Measurements from ENCODE around the gene RPS21.

RPS21 gene

GRCh38 chr20:62386383-62387218 lies at the start of gene RPS21:
TSS of gene RPS21 (plus strand) at chr20:62387103. CDS start at chr20:62387339, 236 bp downstream.
- peak; percentile 90 for DNase-seq

DNA sequence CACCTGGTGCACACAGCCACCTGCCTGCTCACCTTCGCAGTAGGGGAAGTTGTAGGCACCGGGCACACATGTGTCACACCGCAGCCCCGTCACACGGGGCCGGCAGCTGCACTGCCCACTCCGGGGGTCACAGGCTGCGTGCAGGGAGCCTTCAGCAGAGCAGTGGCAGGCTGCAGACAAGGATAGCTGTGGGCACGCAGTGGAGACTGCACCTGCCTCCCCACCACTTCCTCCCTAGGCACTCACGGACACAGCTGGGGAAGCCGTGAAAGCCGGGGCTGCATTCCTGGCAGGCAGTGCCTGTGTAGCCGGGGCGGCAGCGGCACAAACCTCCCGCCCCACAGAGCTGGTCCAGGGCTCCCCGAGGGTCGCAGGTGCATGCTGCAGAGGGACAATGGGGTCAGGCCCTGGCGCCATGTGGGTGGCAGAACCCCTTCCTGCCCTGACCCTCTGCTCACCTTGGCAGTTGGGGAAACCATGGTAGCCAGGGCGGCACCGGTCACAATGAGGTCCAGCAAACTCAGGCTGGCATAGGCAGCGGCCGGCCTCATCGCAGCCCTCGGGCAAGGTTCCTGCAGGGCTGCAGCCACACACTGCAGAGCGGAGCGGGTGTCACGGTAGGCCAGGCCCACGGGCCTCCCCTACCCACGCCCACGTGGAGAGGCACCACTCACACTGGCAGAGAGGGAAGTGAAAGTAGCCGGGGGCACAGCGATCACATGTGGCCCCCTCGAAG lies 49.2 kb upstream of the RPS21 start:
- DNase-seq = no peak

GRCh38 chr20:62338294-62338620 lies 48.6 kb upstream of the RPS21 start:
- DNase-seq = no peak

DNA sequence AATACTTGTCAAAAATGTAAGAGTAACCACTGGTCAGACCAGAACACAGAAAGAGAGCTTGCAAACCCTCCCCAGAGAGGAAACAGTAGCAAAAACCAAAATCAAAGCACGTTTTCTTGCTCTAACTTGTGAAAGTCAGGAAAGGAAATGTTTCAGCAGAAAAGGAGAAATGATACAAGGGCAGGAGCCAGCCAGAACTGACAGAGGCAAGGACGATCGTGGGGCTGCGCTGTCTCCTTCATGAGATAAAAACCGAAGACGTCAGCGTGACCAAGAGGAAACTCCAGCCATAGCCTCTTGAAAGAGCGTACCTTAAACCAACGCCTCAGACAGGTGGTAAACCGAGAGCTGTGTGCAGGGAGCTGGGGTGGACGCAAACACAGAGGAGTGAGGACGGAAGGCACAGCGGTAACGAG lies 47.2 kb upstream of the RPS21 start:
- DNase-seq = no peak

DNA sequence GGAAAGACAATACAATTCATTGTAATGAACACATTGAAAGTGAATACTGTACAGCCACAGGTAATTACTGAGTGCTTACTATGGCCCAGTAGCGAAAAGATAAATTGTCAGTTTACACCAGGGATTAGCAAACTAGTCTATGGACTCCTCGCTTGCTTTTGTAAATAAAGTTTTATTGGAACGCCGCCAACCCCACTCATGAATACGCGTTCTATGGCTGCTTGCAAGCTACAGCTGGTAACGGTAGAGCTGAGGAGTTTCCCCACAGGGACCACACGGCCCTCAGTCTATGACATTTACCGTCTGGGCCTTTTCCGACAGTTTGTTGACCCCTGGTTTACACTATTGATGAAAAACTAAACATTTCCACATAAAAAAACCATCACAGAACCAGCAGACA lies 44.0 kb upstream of the RPS21 start:
- no peak for DNase-seq

DNA sequence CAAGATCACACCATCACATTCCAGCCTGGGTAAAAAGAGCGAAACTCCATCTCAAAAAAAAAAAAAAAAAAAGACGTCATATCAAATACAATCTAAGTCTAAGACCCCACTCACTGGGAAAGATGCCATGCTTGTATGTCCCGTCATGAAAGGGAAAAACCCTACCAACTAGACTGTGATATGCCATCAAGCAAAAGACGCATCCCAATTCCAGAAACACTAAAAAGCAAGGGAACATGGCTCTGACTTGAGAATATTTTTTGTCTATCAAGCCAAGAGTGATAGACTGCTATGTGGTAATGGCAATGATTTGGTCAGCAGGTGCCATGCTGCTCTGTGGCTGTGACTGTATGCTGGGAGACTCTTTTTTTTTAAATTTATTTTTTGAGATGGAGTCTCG lies 42.8 kb upstream of the RPS21 start:
- no peak for DNase-seq

DNA sequence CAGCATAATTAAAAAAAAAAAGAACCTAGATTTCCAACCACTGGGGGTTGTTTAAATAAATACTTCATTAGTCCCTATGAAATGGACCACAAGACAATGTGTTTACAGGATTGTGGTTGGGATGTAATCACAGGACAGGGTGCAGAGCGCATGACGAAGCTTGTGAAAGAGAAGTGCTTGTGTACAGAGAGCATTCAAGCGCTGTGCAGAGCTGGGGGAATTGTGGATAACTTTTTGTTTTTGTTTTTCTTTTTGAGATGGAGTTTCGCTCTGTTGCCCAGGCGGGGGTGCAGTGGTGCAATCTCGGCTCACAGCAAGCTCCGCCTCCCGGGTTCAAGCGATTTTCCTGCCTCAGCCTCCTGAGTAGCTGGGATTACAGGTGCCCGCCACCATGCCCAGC lies 42.1 kb upstream of the RPS21 start:
- no peak for DNase-seq

DNA sequence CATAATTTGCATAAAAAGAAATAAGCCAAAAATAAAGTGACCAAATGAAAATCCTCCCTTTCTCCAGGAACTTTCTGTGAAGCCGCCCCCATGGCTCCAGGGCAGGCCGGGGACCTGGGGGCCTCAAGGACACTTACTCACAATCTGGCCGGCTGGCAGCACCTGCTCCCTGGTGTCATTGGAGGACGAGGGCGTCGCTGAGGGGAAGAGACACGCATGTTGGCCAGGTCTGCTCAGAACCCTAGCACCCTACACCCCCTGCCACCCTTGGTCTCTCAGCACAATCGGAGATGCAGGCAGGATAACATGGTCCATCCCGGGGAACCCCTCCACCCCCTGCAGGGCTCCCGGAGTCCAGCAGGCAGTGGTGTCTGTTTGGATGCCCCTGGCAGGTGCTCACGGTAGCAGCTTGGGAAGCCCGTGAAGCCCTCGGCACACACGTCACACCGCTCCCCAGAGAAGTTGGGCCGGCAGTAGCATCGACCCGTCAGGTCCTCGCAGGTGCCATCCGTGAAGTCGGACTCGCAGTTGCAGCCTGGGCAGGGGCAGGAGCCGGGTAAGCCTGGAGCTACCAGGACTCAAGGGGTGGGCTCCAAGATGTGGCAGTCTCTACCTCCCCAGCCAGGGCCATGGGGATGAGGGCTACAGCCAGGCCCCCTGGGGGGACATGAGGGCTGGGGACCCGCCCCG lies 41.1 kb upstream of the RPS21 start:
- DNase-seq = no peak

DNA sequence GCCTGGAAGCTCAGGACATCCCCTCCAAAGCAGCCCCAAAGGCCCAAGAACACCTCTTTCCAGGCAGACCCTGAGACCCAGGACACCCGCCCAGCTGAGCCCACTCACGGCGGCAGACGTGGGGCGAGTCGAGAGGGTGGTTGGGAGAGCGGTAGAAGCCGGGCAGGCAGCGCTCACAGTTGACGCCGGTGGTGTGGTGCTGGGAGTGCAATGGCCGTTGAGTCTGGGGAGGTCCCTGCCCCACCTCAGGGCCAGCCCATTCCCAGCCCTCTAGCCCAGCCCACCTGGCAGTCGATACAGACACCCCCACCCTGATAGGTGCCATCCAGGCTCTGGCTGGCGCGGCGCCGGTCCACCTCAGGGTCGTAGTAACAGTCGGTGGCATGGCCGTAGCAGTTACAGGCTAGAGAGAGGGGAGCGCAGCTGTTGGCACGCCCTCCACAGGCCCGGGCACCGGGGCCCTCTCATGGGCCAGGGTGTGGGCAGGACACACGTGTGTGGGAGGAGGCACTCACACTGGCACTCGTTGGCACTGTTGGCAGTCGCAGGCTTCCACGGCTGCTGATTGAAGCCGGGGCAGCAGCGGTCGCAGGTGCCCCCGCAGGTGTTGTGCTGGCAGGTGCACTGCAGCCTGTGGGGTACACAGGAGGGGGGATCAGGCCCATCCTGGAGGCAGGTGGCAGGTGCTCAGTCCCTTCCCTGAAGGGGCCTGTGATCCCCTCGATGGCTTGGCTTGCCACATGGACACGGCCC lies 40.3 kb upstream of the RPS21 start:
- no peak for DNase-seq

DNA sequence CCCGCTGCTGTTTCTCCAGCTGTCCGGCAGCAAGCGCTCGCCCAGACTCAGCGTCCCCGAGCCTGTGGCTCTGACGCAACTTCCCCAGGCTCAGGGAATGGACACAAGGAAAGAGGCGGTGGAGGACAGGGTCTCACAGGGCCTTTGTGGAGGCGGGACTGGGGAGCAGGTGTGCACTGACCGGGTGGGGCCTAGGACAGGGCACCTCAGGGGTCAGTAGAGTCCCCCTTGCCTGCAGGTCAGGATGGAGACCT lies 39.8 kb upstream of the RPS21 start:
- no peak for DNase-seq

GRCh38 chr20:62347445-62347844 lies 39.5 kb upstream of the RPS21 start:
- DNase-seq = no peak

- DNase-seq = no peak
Observed at GRCh38 chr20:62348604-62349003, 38.3 kb upstream of the RPS21 start.

DNA sequence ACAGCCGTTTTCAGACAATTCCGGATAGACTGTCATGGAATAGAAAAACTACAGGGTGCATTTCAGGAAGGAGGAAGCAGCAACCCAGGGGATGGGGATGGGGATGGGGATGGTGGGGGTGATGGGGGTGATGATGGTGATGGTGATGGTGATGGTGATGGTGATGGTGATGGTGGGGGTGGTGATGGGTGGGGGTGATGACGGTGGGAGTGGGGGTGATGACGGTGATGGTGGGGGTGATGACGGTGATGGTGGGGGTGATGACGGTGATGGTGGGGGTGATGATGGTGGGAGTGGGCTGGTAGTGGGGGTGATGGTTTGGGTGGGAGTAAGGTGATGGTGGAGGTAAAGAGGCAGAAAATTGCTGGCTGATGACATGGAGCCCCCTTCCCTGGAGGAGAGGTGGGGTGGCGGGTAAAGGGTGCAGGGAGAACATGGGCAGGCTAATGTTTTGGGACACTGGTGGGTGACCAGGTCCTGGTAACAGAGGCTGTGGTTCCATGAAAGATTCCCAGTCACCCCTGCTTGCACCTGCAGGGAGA lies 37.3 kb upstream of the RPS21 start:
- no peak for DNase-seq

DNA sequence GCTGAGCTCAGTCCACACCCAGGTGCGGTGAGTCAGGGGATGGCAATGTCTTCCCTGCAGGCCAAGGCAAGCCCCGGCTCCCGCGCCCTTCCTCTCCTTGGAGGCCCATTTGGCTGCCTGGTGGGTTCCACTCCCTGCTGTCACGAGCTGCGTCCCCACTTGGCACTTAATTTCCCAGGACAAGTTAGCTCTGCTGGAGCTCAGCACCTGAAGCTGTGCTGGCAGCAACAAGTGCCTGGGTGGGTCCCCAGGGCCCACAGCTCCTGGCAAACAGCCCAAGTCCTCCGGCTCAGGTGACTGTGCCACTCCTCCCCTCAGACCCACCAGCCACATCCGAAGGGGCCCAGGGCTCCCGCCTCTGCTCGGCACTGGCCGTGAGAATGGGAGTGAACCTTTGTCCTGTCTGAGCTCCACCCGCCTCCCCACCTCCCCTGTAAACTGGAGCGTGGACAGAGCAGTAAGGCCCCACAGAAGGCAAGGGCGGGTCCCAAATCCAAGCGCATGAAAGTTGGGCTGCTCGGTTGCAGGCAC lies 36.7 kb upstream of the RPS21 start:
- DNase-seq = no peak

DNA sequence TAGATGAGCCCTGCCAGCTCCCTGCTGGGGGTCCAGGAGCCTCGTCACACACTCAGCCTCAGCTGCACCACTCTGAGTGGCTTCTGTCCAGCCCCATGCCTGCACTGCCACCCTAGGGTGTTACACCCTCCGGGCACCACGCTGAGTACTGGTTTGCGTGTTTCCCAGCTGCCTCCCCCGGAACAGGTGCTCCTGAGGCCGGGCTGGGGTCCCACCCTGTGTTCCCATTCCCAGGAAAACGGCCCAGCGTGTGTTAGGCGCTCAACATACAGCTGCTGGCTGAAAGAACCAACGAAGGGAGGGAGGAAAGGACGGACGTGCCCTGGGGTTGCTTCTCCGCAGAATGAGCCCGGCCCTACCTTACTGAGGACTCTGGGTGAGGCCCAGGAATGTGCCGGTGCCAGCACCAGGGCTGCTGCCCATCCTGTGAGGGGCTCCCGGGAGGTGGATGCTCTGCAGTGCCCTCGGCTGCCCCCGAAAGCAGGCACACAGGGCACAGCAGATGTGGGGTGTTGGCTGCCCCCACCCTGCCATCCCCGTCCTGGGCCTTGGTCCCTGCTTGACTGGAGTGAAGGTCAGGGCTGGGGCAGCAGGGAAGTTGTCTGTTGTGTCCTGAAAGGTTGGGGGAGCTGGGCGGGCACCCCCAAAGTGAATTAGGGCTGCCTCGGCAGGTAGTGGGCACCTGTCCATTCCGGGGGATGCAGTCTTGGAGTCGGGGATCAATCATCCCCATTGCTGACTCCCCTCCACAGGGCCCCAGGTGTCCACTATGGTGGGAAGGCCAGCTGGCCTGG lies 36.1 kb upstream of the RPS21 start:
- DNase-seq = no peak

DNA sequence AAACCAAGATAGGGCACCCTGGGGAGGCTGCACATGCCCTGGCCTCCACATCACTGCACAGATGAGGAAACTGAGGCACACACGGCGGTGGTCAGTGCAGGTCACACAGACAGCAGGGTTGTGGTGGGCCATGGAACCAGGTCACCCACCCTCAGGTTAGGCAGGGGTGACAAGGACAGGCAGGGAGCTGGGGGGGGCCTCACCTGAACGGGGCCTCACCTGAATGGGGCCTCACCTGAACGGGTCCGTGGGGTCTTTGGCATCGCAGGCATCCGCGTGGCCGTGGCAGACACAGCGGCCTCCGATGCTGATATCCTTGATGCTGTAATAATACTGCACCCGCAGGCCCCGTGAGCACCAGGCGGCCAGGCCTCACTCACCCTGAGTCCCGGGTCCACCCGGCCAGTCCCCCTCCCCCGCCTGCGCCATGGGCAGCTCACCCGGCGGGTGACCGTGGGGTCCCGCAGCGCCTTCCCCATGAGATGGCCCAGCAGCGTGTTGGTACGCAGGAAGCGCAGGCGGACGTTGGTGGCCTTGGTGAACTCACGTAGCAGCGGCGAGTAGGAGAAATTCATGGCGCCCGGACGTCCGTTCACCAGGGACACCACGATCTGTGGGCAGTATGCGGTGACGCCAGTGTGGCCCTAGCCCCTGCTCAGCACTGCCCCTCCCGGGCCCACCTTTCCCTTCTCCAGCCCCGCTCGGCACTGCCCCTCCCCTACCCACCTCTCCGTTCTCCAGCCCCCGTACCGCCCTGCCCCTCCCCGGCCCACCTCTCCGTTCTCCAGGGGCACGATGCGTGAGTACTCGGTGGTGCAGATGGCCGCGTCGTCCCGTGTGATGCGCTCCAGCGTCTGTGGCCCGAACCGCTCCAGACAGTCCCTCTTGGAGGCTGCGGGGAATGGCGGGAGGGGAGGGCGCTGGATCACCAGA lies 35.2 kb upstream of the RPS21 start:
- no peak for DNase-seq

GRCh38 chr20:62352402-62353288 lies 34.3 kb upstream of the RPS21 start:
- no peak for DNase-seq

- no peak for DNase-seq
Observed at GRCh38 chr20:62353289-62354030, 33.4 kb upstream of the RPS21 start.

All from activated CD4-positive, alpha-beta T cell treated with anti-CD3 and anti-CD28 coated beads for 1 hour (primary cell).